Activated CD8-positive, alpha-beta memory T cell treated with anti-CD3 and anti-CD28 coated beads, Interleukin-2, amount 50 U/mL, for 4 hours (primary cell): ENCODE measurements around the gene ABCC11.

Experiments
- DNase-seq: peaks from one replicate; pipeline ENCODE4 v3.0.0-alpha.2; 2020

ABCC11 gene

DNA sequence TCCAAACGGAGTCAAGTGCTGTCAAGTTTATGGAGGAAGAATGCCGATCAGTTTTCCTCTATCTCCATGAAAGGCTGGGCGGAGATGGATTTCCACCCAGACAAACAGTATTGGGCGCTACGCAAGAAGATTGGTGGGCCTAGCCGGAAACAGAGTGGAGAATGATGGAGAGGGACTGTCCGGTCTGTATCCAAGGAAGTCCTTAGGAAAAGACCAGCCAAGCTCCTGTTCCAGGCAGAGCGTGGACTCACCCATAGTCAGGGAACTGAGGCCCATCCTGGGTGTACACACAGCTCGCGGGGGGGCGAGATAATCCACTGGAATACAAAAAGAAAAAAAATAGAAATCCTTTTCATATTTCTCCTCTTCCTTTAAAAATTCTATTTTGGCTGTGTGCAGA is 90.0 kb downstream of the ABCC11 start:
- no peak for DNase-seq

DNA sequence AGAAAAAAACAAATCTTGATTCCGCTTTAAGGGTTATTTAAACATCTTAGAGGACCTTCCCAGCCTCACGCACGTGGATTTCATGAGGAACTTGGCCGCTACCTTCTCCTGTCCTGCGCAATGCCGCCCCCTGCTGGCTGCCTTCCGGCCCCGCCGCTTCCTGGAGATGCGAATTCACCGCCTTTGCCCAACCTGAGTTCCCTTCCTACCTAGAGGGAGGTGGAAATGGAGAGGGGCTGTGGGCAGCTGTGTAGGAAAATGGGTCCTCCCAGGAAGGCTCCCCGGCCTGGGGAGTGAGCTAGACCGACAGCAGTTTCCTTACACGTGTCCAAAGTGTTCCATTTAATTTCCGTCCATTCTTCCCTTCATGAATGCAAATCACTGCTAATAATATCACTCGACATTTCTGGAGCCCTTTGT is 90.5 kb downstream of the ABCC11 start:
- peak; percentile 80 for DNase-seq

DNA sequence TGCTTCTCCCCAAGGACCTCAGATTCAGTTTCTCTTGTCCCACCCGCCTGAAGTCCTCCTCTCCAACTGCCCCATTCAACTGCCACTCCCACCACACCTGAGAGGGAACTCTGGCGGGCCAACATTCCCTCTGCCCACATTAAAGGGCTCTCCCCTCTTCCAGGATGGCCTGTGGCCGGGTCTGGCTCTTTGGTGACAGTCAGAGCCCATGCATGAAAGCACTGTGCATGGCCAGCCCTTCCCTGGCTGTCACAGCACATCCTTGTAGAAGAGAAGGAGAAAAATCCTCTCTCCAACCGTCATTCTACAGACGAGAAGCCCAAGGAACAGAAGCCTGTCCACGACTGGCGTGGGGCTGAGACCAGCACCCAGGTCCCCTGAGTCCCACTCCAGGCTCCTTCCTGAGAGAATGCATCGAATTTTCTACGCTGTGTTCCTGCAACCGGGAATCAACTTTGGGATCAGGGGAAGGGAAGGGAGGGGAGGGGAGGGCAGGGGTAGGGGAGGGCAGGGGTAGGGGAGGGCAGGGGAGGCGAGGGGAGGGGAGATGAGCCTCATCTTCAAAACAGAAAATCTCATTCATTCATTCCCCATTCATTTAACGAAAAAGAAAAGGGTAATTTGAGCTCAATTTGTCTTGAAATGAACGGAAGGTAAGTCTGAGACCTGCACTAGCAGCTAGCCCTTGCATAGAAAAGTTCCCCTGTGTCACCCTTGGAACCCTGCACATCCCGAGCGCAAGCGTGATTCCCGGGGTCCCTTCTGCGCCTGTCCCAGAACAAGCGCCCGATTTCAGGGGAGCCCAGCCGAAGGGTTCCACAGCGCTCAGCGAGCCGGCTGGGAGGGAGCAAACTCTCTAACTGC is 91.2 kb downstream of the ABCC11 start, which contains the start of gene ABCC12:
ABCC12 (minus strand) TSS at position 68 of the 864 bp plus-strand sequence. CDS start 9,569 bp downstream, outside the sequence.
- no peak for DNase-seq

DNA sequence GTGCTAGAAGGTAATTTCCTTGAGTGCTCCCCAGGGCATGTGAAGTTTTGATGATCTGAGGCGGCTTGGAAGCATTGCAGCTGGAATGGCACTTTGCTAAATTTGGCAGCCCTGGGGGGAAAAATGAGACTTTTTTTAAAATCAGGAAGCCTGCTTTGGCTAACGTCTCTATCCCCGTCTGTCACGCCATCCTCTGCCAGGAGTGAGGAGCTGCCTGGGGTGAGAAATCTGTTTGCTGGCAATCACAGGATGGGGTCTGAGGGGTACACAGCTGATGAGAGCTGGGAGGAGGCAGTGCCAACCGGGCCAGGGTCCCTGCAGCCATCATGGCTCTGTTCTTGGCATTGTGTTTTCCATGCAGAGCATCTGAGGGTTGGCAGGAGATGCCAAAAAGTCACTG is 93.6 kb downstream of the ABCC11 start:
- DNase-seq = no peak

DNA sequence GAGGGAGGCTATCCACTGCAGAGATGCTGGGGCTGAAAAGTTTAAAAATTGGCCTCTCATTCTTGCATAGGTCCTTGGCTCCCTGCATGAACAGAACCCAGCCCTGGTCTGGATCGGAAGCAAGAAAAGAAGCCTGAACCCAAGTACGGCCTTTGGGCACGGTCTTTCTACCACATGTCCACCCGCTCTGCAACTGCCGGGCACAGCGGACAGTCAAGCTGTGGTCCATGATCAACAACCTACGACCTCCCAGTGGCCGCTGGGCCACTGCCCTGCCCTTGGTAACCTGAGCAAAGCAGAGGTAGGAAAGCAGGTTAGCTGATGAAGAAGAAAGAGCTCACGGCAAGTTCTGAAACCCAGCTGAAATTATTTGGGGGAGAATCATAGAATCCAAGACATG is 95.1 kb downstream of the ABCC11 start:
- DNase-seq = no peak

DNA sequence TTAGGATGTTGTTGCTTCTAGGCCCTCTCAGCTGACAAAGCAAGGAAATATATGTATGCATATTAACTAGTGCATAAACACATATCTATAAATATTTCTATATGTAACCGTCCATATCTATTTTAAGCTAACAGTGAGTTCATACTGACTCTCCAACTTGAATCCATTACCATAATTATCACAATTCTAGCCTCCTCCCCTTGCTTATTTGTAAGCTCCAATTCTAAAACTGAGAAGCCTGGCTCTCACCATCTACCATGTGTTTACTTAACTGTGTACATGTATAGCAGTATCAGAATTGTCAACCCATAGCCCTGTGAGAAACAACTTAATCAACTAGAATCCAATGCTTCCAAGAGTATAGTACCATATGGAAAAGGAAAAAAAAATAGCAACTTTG is 96.6 kb downstream of the ABCC11 start:
- DNase-seq = no peak

GRCh38 chr16:48146710-48147109 is 100.6 kb downstream of the ABCC11 start:
- DNase-seq = no peak

GRCh38 chr16:48146131-48146530 is 101.2 kb downstream of the ABCC11 start:
- no peak for DNase-seq

DNA sequence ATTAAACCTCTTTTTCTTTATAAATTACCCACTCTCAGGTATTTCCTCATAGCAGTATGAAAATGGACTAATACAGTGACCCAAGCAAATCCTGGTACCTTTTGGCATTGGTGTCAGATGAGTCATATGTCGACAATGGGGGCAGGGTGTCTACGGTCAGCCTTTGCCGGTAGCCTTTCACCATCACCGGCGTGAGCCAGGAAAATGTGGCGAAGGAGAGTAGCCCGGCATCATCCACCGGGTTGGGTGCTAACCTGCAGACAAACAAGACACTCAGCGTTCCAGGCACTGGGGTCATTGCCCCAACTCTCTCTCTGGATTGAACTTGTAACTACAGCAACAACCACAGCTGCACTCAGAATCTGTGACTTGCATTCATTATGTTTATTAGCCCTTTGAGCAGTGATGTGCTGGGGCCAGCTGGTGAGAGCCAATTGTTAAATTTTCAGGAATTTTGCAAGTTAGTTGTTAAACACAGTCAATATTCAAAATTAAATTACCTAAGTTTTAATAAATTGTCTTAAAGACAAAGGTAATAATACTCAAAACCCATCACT is 103.4 kb downstream of the ABCC11 start:
- DNase-seq = no peak

DNA sequence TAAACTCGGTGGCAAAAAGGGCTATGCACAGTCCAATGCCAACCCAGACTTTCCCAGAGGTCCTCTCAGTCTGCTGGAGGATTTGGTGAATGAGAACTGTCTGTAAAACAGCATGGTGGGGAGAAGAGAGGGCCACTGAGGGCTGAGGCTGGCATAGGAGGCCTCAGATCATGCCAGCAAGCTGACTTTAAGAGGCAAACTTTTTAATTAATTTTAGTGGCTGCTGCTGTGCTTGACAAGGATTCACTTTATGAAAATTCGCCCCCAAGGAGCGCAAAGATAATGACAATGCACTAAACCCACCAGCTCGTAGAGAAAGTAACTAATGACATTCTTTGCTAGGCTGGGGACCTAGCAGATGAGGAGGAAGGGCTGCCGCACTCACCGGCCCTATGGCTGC is 106.5 kb downstream of the ABCC11 start:
- DNase-seq = no peak

DNA sequence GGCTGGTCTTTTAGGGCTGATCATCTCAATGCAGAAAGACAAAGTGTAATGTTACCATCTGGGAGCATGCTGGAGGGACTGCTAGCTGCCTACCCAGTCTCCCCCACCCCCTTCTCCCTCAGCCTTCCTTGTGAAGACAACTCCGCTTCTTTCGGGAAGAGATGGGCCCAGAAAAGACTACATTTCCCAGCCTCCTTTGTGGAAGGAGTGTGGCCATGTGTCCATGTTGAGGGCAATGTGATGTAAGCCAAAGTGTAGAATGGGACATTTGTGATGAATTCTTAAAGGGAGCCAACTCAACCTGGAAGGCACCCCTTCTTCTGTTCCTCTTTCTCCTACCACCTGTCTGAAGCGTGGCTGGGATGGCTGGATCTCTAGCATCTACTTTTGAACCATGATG is 107.8 kb downstream of the ABCC11 start:
- no peak for DNase-seq

DNA sequence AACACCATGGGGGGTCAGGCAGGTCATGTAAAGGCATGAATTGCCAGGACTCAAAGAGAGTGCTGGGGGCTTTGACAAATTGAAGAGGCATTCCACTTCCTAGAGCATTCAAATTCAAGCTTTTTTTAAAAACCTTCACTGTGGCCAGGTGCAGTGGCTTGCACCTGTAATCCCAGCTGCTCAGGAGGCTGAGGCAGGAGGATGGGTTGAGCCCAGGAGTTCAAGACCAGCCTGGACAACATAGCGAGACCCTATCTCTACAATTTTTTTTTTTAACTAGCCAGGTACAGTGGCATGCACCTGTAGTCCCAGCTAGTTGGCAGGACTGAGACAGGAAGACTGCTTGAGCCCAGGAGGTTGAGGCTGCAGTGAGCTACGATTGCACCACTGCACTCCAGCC is 108.8 kb downstream of the ABCC11 start:
- no peak for DNase-seq

DNA sequence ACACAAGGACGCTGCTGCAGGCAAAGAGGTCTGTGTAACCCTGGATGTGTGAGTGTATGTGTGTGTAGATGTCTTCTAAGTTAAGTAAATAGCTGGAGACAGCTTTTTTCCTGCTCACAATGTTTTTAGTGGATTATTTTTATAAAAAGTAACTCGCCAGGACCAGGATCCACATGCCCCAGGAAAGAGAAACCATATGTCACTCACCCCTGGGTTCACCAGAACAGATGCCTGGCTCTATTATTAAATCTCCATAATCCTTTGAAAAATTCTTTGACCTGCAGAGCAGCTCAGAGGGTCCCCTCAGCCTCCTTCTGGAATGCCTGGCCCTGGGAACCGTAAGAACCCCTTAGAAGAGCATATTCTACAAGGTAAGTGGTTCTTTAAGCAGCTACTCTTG is 109.5 kb downstream of the ABCC11 start:
- DNase-seq = no peak

DNA sequence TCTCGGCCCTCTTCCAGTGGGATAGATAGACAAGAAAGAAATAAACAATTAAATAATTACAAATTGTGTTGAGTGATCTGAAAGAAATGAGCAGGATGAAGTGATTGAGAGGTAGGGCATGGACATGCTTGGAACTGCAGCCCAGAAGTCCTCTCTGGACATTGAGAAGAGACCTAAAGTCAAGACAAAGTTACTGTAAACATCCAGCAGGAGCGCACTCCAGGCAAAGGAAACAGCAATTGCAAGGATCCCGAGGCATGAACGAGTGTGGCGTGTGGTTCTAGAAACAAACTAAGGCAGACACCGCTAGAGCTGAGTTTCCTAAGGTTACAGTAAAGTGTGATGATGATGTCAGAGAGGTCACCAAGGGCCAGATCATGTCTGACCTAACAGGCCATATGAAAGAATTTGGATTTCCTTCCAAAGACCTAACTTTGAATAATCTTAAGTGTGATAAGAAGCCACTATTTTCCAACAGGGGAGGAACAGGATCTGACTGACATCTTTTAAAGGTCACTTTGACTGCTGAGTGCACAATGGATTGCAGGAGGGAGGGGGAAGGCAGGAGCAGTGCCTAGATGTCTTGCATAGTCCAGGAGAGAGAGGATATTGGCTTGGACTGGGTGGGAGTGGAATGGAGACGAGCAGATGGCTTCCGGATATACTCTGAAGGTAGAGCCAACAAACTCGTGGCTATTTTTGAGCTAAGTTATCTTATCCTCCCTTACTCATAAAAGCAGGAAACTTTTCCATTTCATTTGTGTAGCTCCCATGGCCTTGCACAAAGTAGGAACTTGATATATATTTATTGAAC is 110.6 kb downstream of the ABCC11 start:
- no peak for DNase-seq

- no peak for DNase-seq
Observed at GRCh38 chr16:48133455-48134211, 113.7 kb downstream of the ABCC11 start.

DNA sequence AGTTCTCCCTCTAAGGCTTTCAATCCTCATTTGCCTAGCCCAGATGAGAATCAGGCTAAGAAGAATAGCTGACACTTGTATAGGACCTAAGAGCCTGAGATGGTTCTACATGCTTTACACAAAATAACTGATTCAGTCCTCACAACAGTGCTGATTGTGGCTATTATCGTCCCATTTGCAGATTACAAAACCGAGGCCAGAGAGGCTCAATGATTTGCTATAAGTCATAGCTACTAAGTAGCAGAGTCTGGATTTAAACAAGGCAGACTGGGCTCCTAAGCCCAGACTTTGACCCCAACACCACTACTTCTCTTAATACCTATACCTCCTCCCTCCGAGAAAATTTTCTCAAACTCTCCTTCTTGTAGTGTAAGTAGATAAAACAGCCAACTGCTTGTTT is 114.6 kb downstream of the ABCC11 start:
- DNase-seq = no peak

DNA sequence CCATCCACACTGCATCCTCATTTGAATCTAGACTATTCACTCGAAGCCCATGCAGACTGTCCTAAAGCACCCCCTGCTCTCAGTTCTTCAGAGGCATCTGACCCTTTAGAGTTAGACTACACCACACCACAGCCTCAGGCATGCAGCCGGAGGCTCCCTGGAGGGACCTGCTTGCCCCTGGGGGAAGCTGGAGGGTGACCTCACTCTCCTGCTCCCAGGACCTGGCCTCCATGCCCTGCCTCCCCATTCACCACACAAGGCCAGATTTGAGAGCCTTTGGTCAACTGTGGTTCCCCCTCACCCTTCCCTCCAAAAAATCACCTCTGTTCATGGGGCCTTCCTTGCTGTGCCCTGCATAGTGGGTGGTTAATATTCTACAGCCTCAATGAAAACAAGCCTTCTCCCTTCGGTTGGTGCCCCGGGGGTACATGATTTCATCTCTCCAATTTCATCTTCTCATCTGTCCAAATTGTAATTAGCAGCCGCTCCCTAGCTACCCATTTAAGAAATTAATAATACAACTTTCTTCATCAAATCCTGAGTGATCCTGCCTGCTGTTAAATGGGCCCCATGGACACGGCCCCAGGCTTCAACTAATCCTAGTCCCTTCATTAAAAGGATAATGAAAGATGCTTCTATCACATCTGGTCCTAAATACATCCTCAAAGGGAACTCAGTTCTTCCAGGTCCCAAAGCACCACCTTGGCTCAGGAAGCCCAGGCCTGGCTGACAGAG is 116.0 kb downstream of the ABCC11 start:
- no peak for DNase-seq

DNA sequence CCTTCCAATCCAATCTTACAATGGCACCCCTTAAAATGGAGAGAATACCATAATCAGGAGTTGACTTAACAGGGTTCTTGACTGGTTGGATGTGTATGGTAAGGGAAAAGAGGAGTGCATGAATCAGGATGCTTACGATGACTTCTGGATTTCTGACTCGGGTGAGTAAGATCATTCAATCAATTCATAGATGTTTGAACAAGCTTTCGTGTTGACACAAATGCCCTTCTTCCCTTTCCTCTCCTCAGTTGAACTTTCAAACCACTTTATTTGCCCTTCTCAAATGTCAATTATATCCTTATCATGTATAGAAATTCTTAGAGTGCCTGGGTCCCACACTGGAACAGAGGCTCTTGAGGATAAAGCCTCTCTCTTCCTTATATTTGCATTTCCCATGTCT is 117.4 kb downstream of the ABCC11 start:
- DNase-seq = no peak

- DNase-seq = no peak
Observed at GRCh38 chr16:48128769-48129168, 118.6 kb downstream of the ABCC11 start.

DNA sequence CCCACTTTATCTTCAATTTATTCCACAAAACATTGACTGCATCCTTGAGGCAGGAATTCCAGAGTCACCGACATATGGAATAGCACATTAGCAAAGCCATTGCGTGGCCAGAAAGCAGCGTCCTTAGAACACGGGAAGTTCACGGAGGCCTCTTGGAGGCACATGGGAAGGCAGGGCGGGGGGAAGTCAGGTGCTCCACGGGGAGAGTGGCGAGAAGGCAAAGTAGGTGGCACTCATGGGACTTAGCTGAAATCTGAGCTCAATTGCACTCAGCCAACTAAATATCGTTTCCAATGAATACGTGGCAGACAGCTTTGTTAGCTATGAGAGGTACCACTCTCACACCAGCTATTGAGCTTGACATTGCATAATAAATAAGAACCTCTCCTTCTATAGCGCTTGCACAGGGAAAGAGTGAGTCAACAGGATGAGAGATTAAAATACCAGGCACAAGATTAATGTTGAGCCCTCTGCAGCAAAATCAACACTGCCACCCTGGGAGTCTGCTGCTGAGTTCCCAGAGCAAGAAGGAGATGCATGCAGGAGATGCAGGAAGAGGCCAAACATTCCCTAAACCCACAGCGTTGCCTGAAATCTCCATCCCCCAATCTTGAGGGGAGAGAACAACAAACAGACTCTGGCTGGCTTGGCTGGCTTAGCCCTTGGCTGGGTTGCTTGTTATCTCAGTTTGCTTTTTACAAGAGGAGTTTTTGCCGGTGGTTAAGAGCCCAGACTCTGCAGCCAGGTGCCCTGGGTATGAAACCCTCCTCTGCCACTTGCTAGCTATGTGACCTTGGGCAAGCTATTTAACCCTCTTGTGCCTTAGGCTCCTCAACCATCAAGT is 120.3 kb downstream of the ABCC11 start:
- DNase-seq = no peak

GRCh38 chr16:48125888-48126287 is 121.5 kb downstream of the ABCC11 start:
- DNase-seq = no peak
